GM23248 (cell line): ENCODE results near the gene RIBC1. TPM values are rescaled to one million over a fixed set of nuclear protein-coding genes. Genes with fewer than 3 reads are reported as not detected.

Source experiments
- DNase-seq: peaks from one replicate; pipeline ENCODE4 v3.0.0-alpha.2; 2015
- H2AFZ ChIP-seq: fragments of 200-600 bp; sonication (generic); 2 replicates; pipeline ENCODE4 v1.6.1; 2016; ENCODE audit warnings: antibody characterized with exemption
- H3F3A ChIP-seq: fragments of 200-600 bp; sonication (generic); 2 replicates; pipeline ENCODE4 v1.6.1; 2016; ENCODE audit warnings: mild to moderate bottlenecking, antibody characterized with exemption, mixed run types; ENCODE audit not compliant: insufficient read depth
- H3K27ac ChIP-seq: fragments of 200-600 bp; sonication (generic); 2 replicates; pipeline ENCODE4 v1.5.1; 2016; ENCODE audit warnings: mild to moderate bottlenecking
- H3K27me3 ChIP-seq: fragments of 200-600 bp; sonication (generic); replicated peaks from 2 replicates; pipeline ENCODE4 v1.6.1; 2016; ENCODE audit warnings: mild to moderate bottlenecking; ENCODE audit not compliant: insufficient read depth
- H3K36me3 ChIP-seq: fragments of 200-600 bp; sonication (generic); 2 replicates; pipeline ENCODE4 v1.6.1; 2016; ENCODE audit warnings: low read depth, mild to moderate bottlenecking
- H3K4me1 ChIP-seq: fragments of 200-600 bp; sonication (generic); 2 replicates; pipeline ENCODE4 v1.6.1; 2016; ENCODE audit warnings: mild to moderate bottlenecking; ENCODE audit not compliant: insufficient read depth
- H3K4me2 ChIP-seq: fragments of 200-600 bp; sonication (generic); one replicate; pipeline ENCODE4 v1.6.1; 2016; ENCODE audit warnings: mild to moderate bottlenecking; ENCODE audit not compliant: unreplicated experiment
- H3K4me3 ChIP-seq: fragments of 200-600 bp; sonication (generic); 2 replicates; pipeline ENCODE4 v1.5.1; 2016; ENCODE audit warnings: mild to moderate bottlenecking
- H3K79me2 ChIP-seq: fragments of 200-600 bp; sonication (generic); 2 replicates; pipeline ENCODE4 v1.6.1; 2016; ENCODE audit warnings: mild to moderate bottlenecking; ENCODE audit not compliant: insufficient read depth
- H3K9ac ChIP-seq: fragments of 200-600 bp; sonication (generic); 2 replicates; pipeline ENCODE4 v1.6.1; 2016; ENCODE audit warnings: mild to moderate bottlenecking
- H3K9me2 ChIP-seq: fragments of 200-600 bp; sonication (generic); 2 replicates; pipeline ENCODE4 v1.6.1; 2016; ENCODE audit warnings: mixed run types, mild to moderate bottlenecking, moderate library complexity; ENCODE audit not compliant: insufficient read depth
- H3K9me3 ChIP-seq: fragments of 200-600 bp; sonication (generic); one replicate; pipeline ENCODE4 v1.6.1; 2017; ENCODE audit warnings: low read depth
- H4K20me1 ChIP-seq: fragments of 200-600 bp; sonication (generic); 2 replicates; pipeline ENCODE4 v1.6.0; 2016; ENCODE audit not compliant: insufficient read depth
- EZH2 ChIP-seq: fragments of 200-600 bp; sonication (generic); IDR thresholded peaks from 2 replicates; pipeline ENCODE4 v1.6.1; 2018; ENCODE audit warnings: antibody characterized with exemption, mild to moderate bottlenecking; ENCODE audit not compliant: insufficient read depth, poor library complexity, severe bottlenecking
- EZH2phosphoT487 ChIP-seq: fragments of 200-600 bp; sonication (generic); IDR thresholded peaks from 2 replicates; pipeline ENCODE4 v1.6.1; 2018; ENCODE audit warnings: antibody characterized with exemption, moderate library complexity, mild to moderate bottlenecking, low read depth; ENCODE audit not compliant: insufficient read depth
- WGBS, 2 experiments: methylation state at CpG; one replicate each; pipeline ENCODE4 v1.1.6; 2015 to 2017; ENCODE audit warnings: low lambda C conversion rate in 2 of 2, low coverage in 1 of 2; ENCODE audit errors: missing lambda C conversion rate in 2 of 2; 5-methylcytosine and 5-hydroxymethylcytosine counted together
- in situ Hi-C: fragments of 300-500 bp; cut with MboI; formaldehyde crosslinking; loops from 2 replicates; pipeline ENCODE4 v1.15.0; 2020
- polyA plus RNA-seq: library from polyadenylated mRNA; unstranded; fragments of >200 nt; fragmentation: Nextera tagmentation; extraction: Ambion mirVana; gene quantifications from 2 replicates; pipeline ENCODE4 v1.2.1, GENCODE V29; 2016
- total RNA-seq: library from RNA; depleted of rRNA; stranded (reverse); fragments of >200 nt; shearing (Covaris generic); gene quantifications from 2 replicates; pipeline ENCODE4 v1.2.3, GENCODE V29; 2014; rRNA removed

RIBC1 gene
- total RNA-seq (0.25 and 0.32 TPM in 2 replicates), polyA plus RNA-seq (0.48 and 0.70 TPM in 2 replicates)

GRCh38 chrX:53422861-53423306 lies at the start of gene RIBC1:
Gene RIBC1, plus strand, starts transcription at chrX:53422873. Its CDS starts 3,404 bp downstream, at chrX:53426277.
- Histone ChIP-seq H3K27me3 (no peaks in the 10 kb centered on the region), H2AFZ (peak within 1 kb of the TSS; percentile 87), H3K4me2 (peak within 1 kb of the TSS; percentile 93), H3K9me3 (no peaks in the 10 kb centered on the region), H3F3A (no peaks in the 10 kb centered on the region), H3K9me2 (no peaks in the 10 kb centered on the region), H3K4me3 (peak within 1 kb of the TSS; percentile 97), H3K36me3 (no peaks in the 10 kb centered on the region), H3K79me2 (peaks cover 39% of the 10 kb centered on the region), H4K20me1 (no peaks in the 10 kb centered on the region), H3K9ac (peak within 1 kb of the TSS; percentile 99), H3K27ac (peak within 1 kb of the TSS; percentile 87), H3K4me1 (no peaks in the 10 kb centered on the region)
- TF ChIP-seq EZH2 (no peak), EZH2phosphoT487 (no peak)
- no peak for DNase-seq
- in situ Hi-C loops, result no loop called here
- 0 to 2% methylated on average over 6 to 14 of the region's 17 CpGs for WGBS, 2 experiments

- TF ChIP-seq EZH2 (no peak), EZH2phosphoT487 (no peak)
- Histone ChIP-seq H3K27ac (no peak overlapping the region), H3K9me3 (no peaks in the 10 kb centered on the region), H3K36me3 (no peaks in the 10 kb centered on the region), H3F3A (no peaks in the 10 kb centered on the region), H3K27me3 (no peaks in the 10 kb centered on the region), H3K79me2 (no peaks in the 10 kb centered on the region), H4K20me1 (no peaks in the 10 kb centered on the region), H2AFZ (no peak overlapping the region), H3K9me2 (no peaks in the 10 kb centered on the region), H3K4me1 (no peaks in the 10 kb centered on the region), H3K9ac (no peak overlapping the region), H3K4me2 (no peak overlapping the region), H3K4me3 (no peak overlapping the region)
- 0 to 58% methylated on average over 1 to 2 of the region's 2 CpGs for WGBS, 2 experiments
- no peak for DNase-seq
- in situ Hi-C loops, result no loop called here
Measured at GRCh38 chrX:53373307-53373706, 49.4 kb upstream of the RIBC1 start.

DNA sequence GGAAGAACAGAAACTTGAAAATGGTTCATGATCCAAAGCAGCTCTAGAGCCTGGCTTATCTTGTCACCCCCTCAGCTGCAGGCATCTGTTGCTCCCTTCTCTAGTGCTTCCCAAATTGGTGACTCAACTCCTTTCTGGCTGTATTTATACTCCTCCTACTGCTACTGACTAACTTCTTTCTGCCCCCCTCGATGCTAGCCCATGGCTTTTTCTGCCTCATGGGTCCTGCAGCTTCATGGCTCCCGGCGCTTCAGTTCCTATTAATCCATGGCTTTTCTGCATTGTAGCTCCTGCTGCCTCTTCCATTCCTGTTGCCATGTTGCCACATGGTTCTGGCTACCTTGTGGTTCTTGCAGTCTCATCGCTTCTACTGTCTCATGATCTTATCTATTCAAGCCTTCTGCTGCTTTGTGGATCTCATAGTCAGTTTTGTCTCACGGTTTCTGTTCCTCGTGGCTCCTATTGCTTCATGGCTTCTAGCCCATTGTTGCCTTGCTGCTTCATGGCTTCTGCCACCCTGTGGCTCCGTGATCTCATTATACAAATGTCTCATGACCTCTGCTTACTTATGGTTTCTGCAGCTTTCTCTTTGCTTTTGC lies 48.4 kb upstream of the RIBC1 start:
- no peaks in the 10 kb centered on the region for H3K79me2 ChIP-seq
- H2AFZ ChIP-seq, result no peak overlapping the region
- H3K9me3 ChIP-seq, result no peaks in the 10 kb centered on the region
- TF ChIP-seq EZH2phosphoT487, result no peak
- TF ChIP-seq EZH2, result no peak
- in situ Hi-C loops, result no loop called here
- H3F3A ChIP-seq, result no peaks in the 10 kb centered on the region
- H3K27me3 ChIP-seq, result no peaks in the 10 kb centered on the region
- H3K27ac ChIP-seq, result no peak overlapping the region
- 77 to 83% methylated on average over 7 of the region's 7 CpGs for WGBS, 2 experiments
- H3K4me3 ChIP-seq, result no peak overlapping the region
- peak; percentile 58 for DNase-seq
- H4K20me1 ChIP-seq, result no peaks in the 10 kb centered on the region
- no peaks in the 10 kb centered on the region for H3K9me2 ChIP-seq
- H3K4me2 ChIP-seq, result no peak overlapping the region
- no peak overlapping the region for H3K9ac ChIP-seq
- no peaks in the 10 kb centered on the region for H3K36me3 ChIP-seq
- H3K4me1 ChIP-seq, result no peaks in the 10 kb centered on the region

DNA sequence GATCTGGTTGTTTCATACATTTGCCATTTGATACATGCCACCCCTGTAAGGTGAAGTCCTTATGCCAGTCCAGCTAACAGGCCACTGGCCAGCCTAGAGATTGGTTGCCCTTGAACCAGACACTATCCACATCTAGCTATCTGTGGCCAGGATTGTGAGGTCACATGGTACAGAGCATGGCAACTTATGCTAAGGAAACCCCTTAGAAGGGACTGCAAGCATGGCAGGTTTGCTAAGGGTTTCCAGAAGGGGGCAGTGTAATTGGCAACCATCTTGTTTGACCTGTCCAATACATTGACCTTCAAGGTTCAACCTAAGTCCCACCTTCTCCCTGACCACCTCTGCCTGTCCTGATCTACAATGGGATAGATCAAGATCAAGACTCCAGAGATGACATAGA lies 47.8 kb upstream of the RIBC1 start:
- no peaks in the 10 kb centered on the region for H4K20me1 ChIP-seq
- no peaks in the 10 kb centered on the region for H3K79me2 ChIP-seq
- TF ChIP-seq EZH2phosphoT487 (no peak), EZH2 (no peak)
- no peak overlapping the region for H3K9ac ChIP-seq
- H3K27ac ChIP-seq, result no peak overlapping the region
- H3K4me1 ChIP-seq, result no peaks in the 10 kb centered on the region
- H2AFZ ChIP-seq, result no peak overlapping the region
- no peaks in the 10 kb centered on the region for H3K9me3 ChIP-seq
- H3F3A ChIP-seq, result no peaks in the 10 kb centered on the region
- H3K36me3 ChIP-seq, result no peaks in the 10 kb centered on the region
- in situ Hi-C loops, result no loop called here
- no peak overlapping the region for H3K4me2 ChIP-seq
- no peaks in the 10 kb centered on the region for H3K9me2 ChIP-seq
- no peak overlapping the region for H3K4me3 ChIP-seq
- no peaks in the 10 kb centered on the region for H3K27me3 ChIP-seq
- DNase-seq, result no peak
